Liver (tissue), 3 donors: ENCODE data around the gene FAM83G.
"Not testable (repeated sequence)": the region's sequence is repeated elsewhere in the genome, so short reads cannot be mapped to it uniquely, and the experiment has no call there.

Source experiments
- CTCF ChIP-seq: fragments of 150-350 bp; IDR thresholded peaks from 2 replicates; pipeline ENCODE4 v1.5.1; 2017; ENCODE audit warnings: improper control_type of control experiment, low read depth, low read length; ENCODE audit not compliant: missing input control
- EGR1 ChIP-seq, 2 donors: IDR thresholded peaks; 2 replicates each; pipeline ENCODE4 v1.6.1; 2016 to 2018; ENCODE audit warnings: antibody characterized with exemption in 2 of 2, low read depth in 2 of 2
- GABPA ChIP-seq, 2 donors: IDR thresholded peaks in 1 of 2; conservative IDR thresholded peaks in 1 of 2; 2 replicates each; pipeline ENCODE4 v1.6.1; 2016; ENCODE audit warnings: antibody characterized with exemption in 2 of 2, mild to moderate bottlenecking in 1 of 2, moderate library complexity in 1 of 2
- MAX ChIP-seq: IDR thresholded peaks from 2 replicates; pipeline ENCODE4 v1.6.1; 2016; ENCODE audit warnings: antibody characterized with exemption
- NR2F2 ChIP-seq: IDR thresholded peaks from 2 replicates; pipeline ENCODE4 v1.6.1; 2016; ENCODE audit warnings: antibody characterized with exemption
- REST ChIP-seq: IDR thresholded peaks from 2 replicates; pipeline ENCODE4 v1.6.1; 2016; ENCODE audit warnings: antibody characterized with exemption, mild to moderate bottlenecking
- SP1 ChIP-seq: IDR thresholded peaks from 2 replicates; pipeline ENCODE4 v1.6.1; 2018; ENCODE audit warnings: antibody characterized with exemption, mild to moderate bottlenecking
- donor health status: healthy.
- donor health status: healthy.

GRCh38 chr17:19038007-19038406 lies 33.4 kb upstream of the FAM83G start:
- not testable (repeated sequence) for TF ChIP-seq GABPA (IDR thresholded peaks at IDR 0.05 in 1 of 2, conservative IDR thresholded peaks at IDR 0.05 in 1 of 2); CTCF; MAX; NR2F2; REST; EGR1 (IDR thresholded peaks at IDR 0.05; ENCODE audit: low read depth in 2 of 2); SP1
